ENCODE results near the gene MYPN.

DNA sequence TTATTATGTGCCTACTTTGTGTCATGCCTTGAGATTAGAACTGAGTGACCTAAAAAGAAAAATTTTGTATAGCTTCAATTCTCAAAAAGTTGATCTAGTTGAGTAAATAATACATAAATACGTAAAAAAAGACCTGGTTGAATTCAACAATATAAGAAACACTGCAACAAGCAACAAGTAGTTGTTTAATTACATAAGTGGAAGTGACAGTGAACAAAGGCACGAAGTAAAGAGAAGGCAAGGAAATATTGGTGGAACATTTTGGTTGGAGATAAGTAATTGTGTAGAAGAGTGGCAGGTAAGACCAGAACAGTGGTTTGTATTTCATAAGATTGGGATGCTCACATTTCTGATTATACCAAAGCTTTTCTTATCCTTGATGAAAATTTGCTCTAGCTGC is 8.2 kb upstream of the MYPN start:
- TF ChIP-seq, protein P1, sequence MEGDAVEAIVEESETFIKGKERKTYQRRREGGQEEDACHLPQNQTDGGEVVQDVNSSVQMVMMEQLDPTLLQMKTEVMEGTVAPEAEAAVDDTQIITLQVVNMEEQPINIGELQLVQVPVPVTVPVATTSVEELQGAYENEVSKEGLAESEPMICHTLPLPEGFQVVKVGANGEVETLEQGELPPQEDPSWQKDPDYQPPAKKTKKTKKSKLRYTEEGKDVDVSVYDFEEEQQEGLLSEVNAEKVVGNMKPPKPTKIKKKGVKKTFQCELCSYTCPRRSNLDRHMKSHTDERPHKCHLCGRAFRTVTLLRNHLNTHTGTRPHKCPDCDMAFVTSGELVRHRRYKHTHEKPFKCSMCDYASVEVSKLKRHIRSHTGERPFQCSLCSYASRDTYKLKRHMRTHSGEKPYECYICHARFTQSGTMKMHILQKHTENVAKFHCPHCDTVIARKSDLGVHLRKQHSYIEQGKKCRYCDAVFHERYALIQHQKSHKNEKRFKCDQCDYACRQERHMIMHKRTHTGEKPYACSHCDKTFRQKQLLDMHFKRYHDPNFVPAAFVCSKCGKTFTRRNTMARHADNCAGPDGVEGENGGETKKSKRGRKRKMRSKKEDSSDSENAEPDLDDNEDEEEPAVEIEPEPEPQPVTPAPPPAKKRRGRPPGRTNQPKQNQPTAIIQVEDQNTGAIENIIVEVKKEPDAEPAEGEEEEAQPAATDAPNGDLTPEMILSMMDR (IDR thresholded peaks at IDR 0.05): no peak
- TF ChIP-seq POLR2A (IDR thresholded peaks at IDR 0.05) (no peak), POLR2AphosphoS5 (IDR thresholded peaks at IDR 0.05) (no peak)
